HEK293 (cell line): ENCODE results near the gene PLD6.

Source experiments
- EGR2 ChIP-seq: fragments of 450-650 bp; formaldehyde crosslinking; IDR thresholded peaks from 2 replicates; pipeline ENCODE4 v1.5.1; 2016; ENCODE audit warnings: low read depth, missing biosample characterization, missing genetic modification characterization
- GFI1B ChIP-seq: fragments of 450-650 bp; formaldehyde crosslinking; IDR thresholded peaks from 2 replicates; pipeline ENCODE4 v1.5.1; 2016; ENCODE audit warnings: missing biosample characterization, missing genetic modification characterization
- HOXD13 ChIP-seq: sonication (generic); formaldehyde crosslinking; IDR thresholded peaks from 2 replicates; pipeline ENCODE4 v1.8.0; 2022; ENCODE audit warnings: missing genetic modification reagents, borderline replicate concordance
- IKZF3 ChIP-seq: fragments of 450-650 bp; IDR thresholded peaks from 2 replicates; pipeline ENCODE4 v1.5.0; 2018; ENCODE audit warnings: missing biosample characterization, mild to moderate bottlenecking, missing genetic modification characterization, moderate library complexity
- INSM2 ChIP-seq: fragments of 450-650 bp; formaldehyde crosslinking; IDR thresholded peaks from 2 replicates; pipeline ENCODE4 v1.5.1; 2016; ENCODE audit warnings: missing biosample characterization, missing genetic modification characterization
- KLF16 ChIP-seq: fragments of 450-650 bp; formaldehyde crosslinking; IDR thresholded peaks from 2 replicates; pipeline ENCODE4 v1.5.1; 2017; ENCODE audit warnings: missing biosample characterization, missing genetic modification characterization
- KLF17 ChIP-seq: fragments of 450-650 bp; formaldehyde crosslinking; IDR thresholded peaks from 2 replicates; pipeline ENCODE4 v1.5.1; 2016; ENCODE audit warnings: missing biosample characterization, missing genetic modification characterization
- SALL2 ChIP-seq: fragments of 450-650 bp; formaldehyde crosslinking; IDR thresholded peaks from 2 replicates; pipeline ENCODE4 v1.5.0; 2017; ENCODE audit warnings: missing biosample characterization, mild to moderate bottlenecking, missing genetic modification characterization, borderline replicate concordance
- SETDB1 ChIP-seq: IDR thresholded peaks from one replicate; pipeline ENCODE4 v1.6.1; 2017; ENCODE audit warnings: mild to moderate bottlenecking, low read length, moderate library complexity, mixed read lengths; ENCODE audit not compliant: insufficient read length
- SP3 ChIP-seq: fragments of 450-650 bp; formaldehyde crosslinking; IDR thresholded peaks from 2 replicates; pipeline ENCODE4 v1.5.1; 2016; ENCODE audit warnings: missing biosample characterization, missing genetic modification characterization
- YY1 ChIP-seq: fragments of 450-650 bp; formaldehyde crosslinking; IDR thresholded peaks from 2 replicates; pipeline ENCODE4 v1.5.1; 2018; ENCODE audit warnings: missing biosample characterization, missing genetic modification characterization
- ZBTB10 ChIP-seq: fragments of 450-650 bp; formaldehyde crosslinking; IDR thresholded peaks from 2 replicates; pipeline ENCODE4 v1.5.1; 2016; ENCODE audit warnings: missing biosample characterization, missing genetic modification characterization
- ZBTB6 ChIP-seq: fragments of 450-650 bp; formaldehyde crosslinking; IDR thresholded peaks from 2 replicates; pipeline ENCODE4 v1.5.1; 2017; ENCODE audit warnings: missing biosample characterization, missing genetic modification characterization
- ZFP69B ChIP-seq: fragments of 450-650 bp; formaldehyde crosslinking; IDR thresholded peaks from 2 replicates; pipeline ENCODE4 v1.5.1; 2016; ENCODE audit warnings: missing biosample characterization, missing genetic modification characterization
- ZNF112 ChIP-seq: fragments of 450-650 bp; formaldehyde crosslinking; IDR thresholded peaks from 2 replicates; pipeline ENCODE4 v1.5.0; 2017; ENCODE audit warnings: missing biosample characterization, missing genetic modification characterization
- ZNF174 ChIP-seq: fragments of 450-650 bp; formaldehyde crosslinking; IDR thresholded peaks from 2 replicates; pipeline ENCODE4 v1.5.0; 2017; ENCODE audit warnings: missing biosample characterization, mild to moderate bottlenecking, missing genetic modification characterization
- ZNF26 ChIP-seq: fragments of 450-650 bp; formaldehyde crosslinking; IDR thresholded peaks from 2 replicates; pipeline ENCODE4 v1.5.1; 2016; ENCODE audit warnings: missing biosample characterization, missing genetic modification characterization
- ZNF302 ChIP-seq: fragments of 450-650 bp; formaldehyde crosslinking; IDR thresholded peaks from 2 replicates; pipeline ENCODE4 v1.5.1; 2016; ENCODE audit warnings: missing biosample characterization, missing genetic modification characterization, low read depth
- ZNF354C ChIP-seq: fragments of 450-650 bp; formaldehyde crosslinking; IDR thresholded peaks from 2 replicates; pipeline ENCODE4 v1.5.1; 2016; ENCODE audit warnings: missing biosample characterization, missing genetic modification characterization, low read depth, borderline replicate concordance
- ZNF555 ChIP-seq: fragments of 450-650 bp; formaldehyde crosslinking; conservative IDR thresholded peaks from 2 replicates; pipeline ENCODE4 v1.5.1; 2017; ENCODE audit warnings: missing biosample characterization, mild to moderate bottlenecking, missing genetic modification characterization, inconsistent platforms
- ZNF571 ChIP-seq: fragments of 450-650 bp; formaldehyde crosslinking; IDR thresholded peaks from 2 replicates; pipeline ENCODE4 v1.5.0; 2017; ENCODE audit warnings: missing biosample characterization, missing genetic modification characterization
- ZNF623 ChIP-seq: fragments of 450-650 bp; formaldehyde crosslinking; IDR thresholded peaks from 2 replicates; pipeline ENCODE4 v1.5.1; 2016; ENCODE audit warnings: missing biosample characterization, missing genetic modification characterization
- ZNF626 ChIP-seq: fragments of 450-650 bp; sonication (Bioruptor Pico); formaldehyde crosslinking; IDR thresholded peaks from 2 replicates; pipeline ENCODE4 v1.5.1; 2018; ENCODE audit warnings: missing biosample characterization, missing genetic modification characterization, inconsistent platforms
- ZNF677 ChIP-seq: fragments of 450-650 bp; IDR thresholded peaks from 2 replicates; pipeline ENCODE4 v1.5.0; 2018; ENCODE audit warnings: missing biosample characterization, mild to moderate bottlenecking, missing genetic modification characterization, moderate library complexity
- ZNF785 ChIP-seq: fragments of 450-650 bp; formaldehyde crosslinking; IDR thresholded peaks from 2 replicates; pipeline ENCODE4 v1.5.1; 2016; ENCODE audit warnings: missing biosample characterization, missing genetic modification characterization
- ZNF791 ChIP-seq: fragments of 450-650 bp; formaldehyde crosslinking; IDR thresholded peaks from 2 replicates; pipeline ENCODE4 v1.5.1; 2016; ENCODE audit warnings: missing biosample characterization, missing genetic modification characterization
- TF ChIP-seq, protein P1 (sequence below): fragments of 450-650 bp; formaldehyde crosslinking; IDR thresholded peaks from 2 replicates; pipeline ENCODE4 v1.5.1; 2016; ENCODE audit warnings: missing biosample characterization, missing genetic modification characterization
- TF ChIP-seq, protein P2 (sequence below): fragments of 450-650 bp; formaldehyde crosslinking; IDR thresholded peaks from 2 replicates; pipeline ENCODE4 v1.5.1; 2016; ENCODE audit warnings: missing biosample characterization, missing genetic modification characterization

Gene PLD6

GRCh38 chr17:17237026-17237799, 31.1 kb upstream of the PLD6 start, which contains the start of gene FLCN (continued):
- TF ChIP-seq INSM2 (tag by site-specific recombination) (peak; percentile 42), KLF17 (tag by site-specific recombination) (peak; percentile 92; the same call in 1 of the 2 replicates), ZNF174 (tag by site-specific recombination) (no peak), ZNF677 (tag by site-specific recombination) (no peak), EGR2 (tag by site-specific recombination) (no peak), ZNF791 (tag by site-specific recombination) (no peak), ZNF112 (tag by site-specific recombination) (no peak), ZNF302 (no peak), IKZF3 (tag by site-specific recombination) (no peak), ZNF623 (0 out of 2 replicates have a peak, but pooled peaks have one; percentile 32), ZBTB6 (tag by site-specific recombination) (no peak), KLF16 (tag by site-specific recombination) (peak; percentile 87; the same call in 1 of the 2 replicates), ZNF626 (tag by site-specific recombination) (no peak), ZNF571 (tag by site-specific recombination) (no peak), ZNF785 (tag by site-specific recombination) (no peak), YY1 (no peak; the same call in 1 of the 2 replicates), ZNF555 (tag by site-specific recombination) (no peak), SETDB1 (no peak), ZNF26 (no peak), ZFP69B (tag by site-specific recombination) (peak; percentile 56; the same call in 1 of the 2 replicates), ZNF354C (tag by site-specific recombination) (no peak), ZBTB10 (tag by site-specific recombination) (0 out of 2 replicates have a peak, but pooled peaks have one; percentile 19), GFI1B (tag by site-specific recombination) (no peak), HOXD13 (CRISPR knock-in tag) (no peak), SP3 (tag by site-specific recombination) (peak; percentile 54), SALL2 (tag by site-specific recombination) (0 out of 2 replicates have a peak, but pooled peaks have one; percentile 67)
- TF ChIP-seq, protein P1, sequence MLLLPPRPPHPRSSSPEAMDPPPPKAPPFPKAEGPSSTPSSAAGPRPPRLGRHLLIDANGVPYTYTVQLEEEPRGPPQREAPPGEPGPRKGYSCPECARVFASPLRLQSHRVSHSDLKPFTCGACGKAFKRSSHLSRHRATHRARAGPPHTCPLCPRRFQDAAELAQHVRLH = peak; percentile 40; the same call in 1 of the 2 replicates
- TF ChIP-seq, protein P2, sequence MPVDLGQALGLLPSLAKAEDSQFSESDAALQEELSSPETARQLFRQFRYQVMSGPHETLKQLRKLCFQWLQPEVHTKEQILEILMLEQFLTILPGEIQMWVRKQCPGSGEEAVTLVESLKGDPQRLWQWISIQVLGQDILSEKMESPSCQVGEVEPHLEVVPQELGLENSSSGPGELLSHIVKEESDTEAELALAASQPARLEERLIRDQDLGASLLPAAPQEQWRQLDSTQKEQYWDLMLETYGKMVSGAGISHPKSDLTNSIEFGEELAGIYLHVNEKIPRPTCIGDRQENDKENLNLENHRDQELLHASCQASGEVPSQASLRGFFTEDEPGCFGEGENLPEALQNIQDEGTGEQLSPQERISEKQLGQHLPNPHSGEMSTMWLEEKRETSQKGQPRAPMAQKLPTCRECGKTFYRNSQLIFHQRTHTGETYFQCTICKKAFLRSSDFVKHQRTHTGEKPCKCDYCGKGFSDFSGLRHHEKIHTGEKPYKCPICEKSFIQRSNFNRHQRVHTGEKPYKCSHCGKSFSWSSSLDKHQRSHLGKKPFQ (tag by site-specific recombination) = no peak
